PC-3 (cell line): ENCODE results near the gene INPPL1. TPM values are rescaled to one million over a fixed set of nuclear protein-coding genes. Genes with fewer than 3 reads are reported as not detected.

Experiments used
- ATAC-seq: fragments of 200-7000 bp; cut with Tn5 transposase; 2 replicates; pipeline ENCODE4 v1.9.1; 2020; ENCODE audit warnings: mild to moderate bottlenecking, moderate library complexity
- BruUV-seq: library from RNA; stranded (reverse); fragments of 400-500 nt; replicated peaks from 2 replicates; lab custom pipeline; 2021; lab: Mats Ljungman, UMichigan
- CTCF ChIA-PET: fragments of 300-600 bp; sonication (Branson Sonifier 250); formaldehyde crosslinking; loops from one replicate; lab custom pipeline; 2022; ENCODE audit warnings: antibody characterized with exemption; lab: Charles Lee
- POLR2A ChIA-PET: fragments of 300-600 bp; sonication (Branson Sonifier 250); formaldehyde crosslinking; loops from one replicate; lab custom pipeline; 2022; ENCODE audit warnings: antibody characterized with exemption; ENCODE audit not compliant: unreplicated experiment; lab: Charles Lee
- DNase-seq: peaks from one replicate; pipeline ENCODE4 v3.0.0-alpha.2; 2015
- H2AFZ ChIP-seq: fragments of 300-600 bp; sonication (generic); 2 replicates; pipeline ENCODE4 v1.6.0; 2016; ENCODE audit warnings: antibody characterized with exemption, low read length
- H3F3A ChIP-seq: fragments of 300-600 bp; sonication (generic); one replicate; pipeline ENCODE4 v1.6.0; 2017; ENCODE audit warnings: antibody characterized with exemption, low read length, control low read depth, mild to moderate bottlenecking; ENCODE audit not compliant: unreplicated experiment
- H3K27ac ChIP-seq: fragments of 300-600 bp; sonication (generic); 2 replicates; pipeline ENCODE4 v1.5.1; 2016; ENCODE audit warnings: mild to moderate bottlenecking, low read length
- H3K27me3 ChIP-seq: fragments of 300-600 bp; sonication (generic); 2 replicates; pipeline ENCODE4 v1.6.1; 2016; ENCODE audit warnings: low read length, mixed read lengths
- H3K36me3 ChIP-seq: fragments of 300-600 bp; sonication (generic); 2 replicates; pipeline ENCODE4 v1.6.1; 2016; ENCODE audit warnings: low read depth, mixed run types, low read length, mixed read lengths
- H3K4me1 ChIP-seq: fragments of 300-600 bp; sonication (generic); 2 replicates; pipeline ENCODE4 v1.5.1; 2016; ENCODE audit warnings: low read length; ENCODE audit not compliant: insufficient read depth
- H3K4me2 ChIP-seq: fragments of 300-600 bp; sonication (generic); 2 replicates; pipeline ENCODE4 v1.6.0; 2016; ENCODE audit warnings: low read length
- H3K4me3 ChIP-seq: fragments of 300-600 bp; sonication (generic); 2 replicates; pipeline ENCODE4 v1.5.1; 2016; ENCODE audit warnings: mild to moderate bottlenecking, low read length, mixed read lengths
- H3K79me2 ChIP-seq: fragments of 300-600 bp; sonication (generic); 2 replicates; pipeline ENCODE4 v1.6.1; 2017; ENCODE audit warnings: low read length, mixed read lengths
- H3K9ac ChIP-seq: fragments of 300-600 bp; sonication (generic); 2 replicates; pipeline ENCODE4 v1.6.0; 2016; ENCODE audit warnings: mild to moderate bottlenecking, low read length
- H3K9me2 ChIP-seq: fragments of 300-600 bp; sonication (generic); replicated peaks from 2 replicates; pipeline ENCODE4 v1.6.1; 2016; ENCODE audit warnings: mixed run types, low read length, mixed read lengths
- H3K9me3 ChIP-seq: fragments of 300-600 bp; sonication (generic); 2 replicates; pipeline ENCODE4 v1.6.1; 2016; ENCODE audit warnings: low read length, mixed read lengths
- H4K20me1 ChIP-seq: fragments of 300-600 bp; sonication (generic); 2 replicates; pipeline ENCODE4 v1.6.1; 2016; ENCODE audit warnings: low read length, mixed read lengths
- CTCF ChIP-seq: fragments of 300-600 bp; sonication (generic); conservative IDR thresholded peaks from 2 replicates; pipeline ENCODE4 v1.5.1; 2017; ENCODE audit warnings: antibody characterized with exemption, low read depth, mild to moderate bottlenecking, low read length
- EZH2 ChIP-seq: fragments of 300-600 bp; sonication (generic); IDR thresholded peaks from one replicate; pipeline ENCODE4 v1.6.1; 2017; ENCODE audit warnings: antibody characterized with exemption, mild to moderate bottlenecking, low read length; ENCODE audit not compliant: unreplicated experiment
- EZH2phosphoT487 ChIP-seq: fragments of 300-600 bp; sonication (generic); IDR thresholded peaks from 2 replicates; pipeline ENCODE4 v1.6.1; 2018; ENCODE audit warnings: mild to moderate bottlenecking, antibody characterized with exemption, low read length, borderline replicate concordance
- intact Hi-C: fragments of 100-400 bp; cut with micrococcal nuclease; formaldehyde crosslinking; loops from 2 replicates; pipeline ENCODE4 v1.9.0; 2023
- total RNA-seq: library from RNA; depleted of rRNA; stranded (reverse); fragments of >200 nt; gene quantifications from 2 replicates; pipeline ENCODE4 v1.2.3, GENCODE V29; 2014

INPPL1 gene
- total RNA-seq, 1 experiment from 2014 or later: 100 TPM

DNA sequence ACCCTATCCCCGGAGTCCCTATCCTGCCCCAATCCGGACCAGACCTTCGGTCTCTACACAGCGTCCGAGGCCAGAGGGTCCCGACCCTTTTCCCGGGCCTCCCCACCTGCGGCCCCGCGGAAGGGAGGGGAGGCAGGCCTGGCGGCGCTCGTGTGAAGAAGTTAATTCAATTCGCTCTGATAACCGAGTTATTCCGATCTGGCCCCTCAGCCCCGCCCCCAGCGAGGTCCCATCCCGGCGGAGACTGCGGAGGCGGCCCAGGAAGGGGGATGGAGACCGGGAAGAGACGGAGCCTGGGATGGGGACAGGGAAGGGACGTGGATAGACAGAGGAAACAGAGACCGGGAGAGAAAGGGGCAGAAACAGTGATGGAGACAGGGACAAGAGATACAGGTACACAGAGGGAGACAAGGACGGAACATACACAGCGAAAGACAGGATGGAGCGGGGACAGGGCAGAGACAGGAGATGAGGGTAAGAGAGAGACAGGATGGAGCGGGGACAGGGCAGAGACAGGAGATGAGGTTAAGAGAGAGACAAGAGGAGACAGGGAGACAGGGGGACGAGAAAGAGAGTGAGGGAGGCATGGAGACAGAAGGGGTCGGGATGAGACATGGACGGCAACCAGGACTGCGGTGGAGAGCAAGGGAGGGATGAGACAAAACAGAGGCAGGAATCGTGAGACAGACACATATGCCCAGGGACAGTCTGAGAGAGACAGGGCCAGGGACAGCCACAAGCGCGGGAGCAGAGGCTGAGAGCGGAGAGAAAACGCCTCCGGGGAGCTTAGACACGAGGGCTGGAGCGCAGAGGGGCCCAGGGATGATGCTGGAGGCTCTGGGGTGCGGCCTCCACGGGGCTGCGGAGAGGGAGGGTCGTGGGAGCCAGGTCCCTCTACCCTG, 20.0 kb downstream of the INPPL1 start:
- Histone ChIP-seq H3K36me3 (no peaks in the 10 kb centered on the region), H3K4me3 (no peak overlapping the region), H3F3A (no peaks in the 10 kb centered on the region), H4K20me1 (no peaks in the 10 kb centered on the region), H3K79me2 (no peaks in the 10 kb centered on the region), H3K4me2 (no peak overlapping the region), H3K9me2 (no peaks in the 10 kb centered on the region), H3K27me3 (peaks cover 23% of the 10 kb centered on the region), H3K9me3 (no peaks in the 10 kb centered on the region), H3K27ac (no peak overlapping the region), H2AFZ (no peak overlapping the region), H3K9ac (no peak overlapping the region), H3K4me1 (peaks cover 5% of the 10 kb centered on the region)
- no TSS peak for BruUV-seq
- DNase-seq (no peak), ATAC-seq (no peak)
- TF ChIP-seq CTCF: no peak
- TF ChIP-seq EZH2: no peak
- TF ChIP-seq EZH2phosphoT487: no peak
- ChIA-PET POLR2A (no interaction called here), CTCF (no interaction called here)
- intact Hi-C loops: no loop called here

- no peak overlapping the region for H3K4me3 ChIP-seq
- no peak overlapping the region for H3K9ac ChIP-seq
- H3K27ac ChIP-seq: no peak overlapping the region
- POLR2A ChIA-PET: no interaction called here
- no TSS peak for BruUV-seq
- no peak for TF ChIP-seq EZH2phosphoT487
- no peak for TF ChIP-seq CTCF
- no peak for TF ChIP-seq EZH2
- no peaks in the 10 kb centered on the region for H3K79me2 ChIP-seq
- no peaks in the 10 kb centered on the region for H3K9me2 ChIP-seq
- intact Hi-C loops: no loop called here
- no peak overlapping the region for H2AFZ ChIP-seq
- H4K20me1 ChIP-seq: no peaks in the 10 kb centered on the region
- H3K4me1 ChIP-seq: no peaks in the 10 kb centered on the region
- ATAC-seq (no peak), DNase-seq (no peak)
- no peak overlapping the region for H3K4me2 ChIP-seq
- H3K9me3 ChIP-seq: no peaks in the 10 kb centered on the region
- no peaks in the 10 kb centered on the region for H3K36me3 ChIP-seq
- no peaks in the 10 kb centered on the region for H3F3A ChIP-seq
- CTCF ChIA-PET: no interaction called here
- peaks cover 19% of the 10 kb centered on the region for H3K27me3 ChIP-seq
These were observed 20.8 kb downstream of the INPPL1 start for GRCh38 chr11:72245263-72245816.

DNA sequence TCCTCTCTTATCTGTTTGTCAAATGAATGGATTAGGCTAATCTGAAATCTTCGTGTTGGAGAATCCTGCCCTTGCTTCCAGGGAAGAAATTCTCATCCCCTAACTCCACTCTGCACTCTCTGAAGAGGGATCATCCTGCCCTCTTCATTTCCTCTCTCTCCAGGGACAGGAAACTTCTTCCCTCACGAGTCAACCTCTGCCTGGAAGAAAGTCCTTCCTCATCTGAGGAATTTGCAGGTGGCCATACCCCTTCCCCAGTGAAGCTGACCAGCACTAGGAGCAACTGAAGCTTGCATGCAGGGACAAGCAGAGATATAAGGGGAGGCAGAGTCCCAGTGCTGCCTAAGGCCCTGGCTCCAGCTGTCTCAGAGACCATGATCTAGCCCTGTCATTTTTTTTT, 23.0 kb downstream of the INPPL1 start:
- Histone ChIP-seq H3K27ac (no peak overlapping the region), H3K4me2 (no peak overlapping the region), H3K9ac (no peak overlapping the region), H4K20me1 (no peaks in the 10 kb centered on the region), H3K9me3 (no peaks in the 10 kb centered on the region), H3K9me2 (no peaks in the 10 kb centered on the region), H3K4me1 (no peaks in the 10 kb centered on the region), H3K4me3 (no peak overlapping the region), H3K79me2 (no peaks in the 10 kb centered on the region), H3K36me3 (no peaks in the 10 kb centered on the region), H2AFZ (no peak overlapping the region), H3F3A (no peaks in the 10 kb centered on the region), H3K27me3 (peaks cover 24% of the 10 kb centered on the region; the same call in 1 of the 2 replicates)
- ChIA-PET CTCF (no interaction called here), POLR2A (no interaction called here)
- intact Hi-C loops: no loop called here
- no TSS peak for BruUV-seq
- TF ChIP-seq EZH2: no peak
- TF ChIP-seq EZH2phosphoT487: no peak
- ATAC-seq: no peak
- no peak for DNase-seq
